Colon (tissue), 2 donors: ENCODE measurements around the gene SPTLC3.

ENCODE experiments used
- FAIRE-seq: peaks from 2 replicates; lab custom pipeline; 2012; peaks lifted over from hg19 to GRCh38; lab: Jason Lieb, UNC
- donor health status: control.
- donor health status: control.

The SPTLC3 gene

GRCh38 chr20:13200767-13201500 is 192.2 kb downstream of the SPTLC3 start:
- no peak for FAIRE-seq

- FAIRE-seq: no peak
These were observed 193.8 kb downstream of the SPTLC3 start for GRCh38 chr20:13202565-13202964.

- FAIRE-seq: no peak
These were observed 196.7 kb downstream of the SPTLC3 start for GRCh38 chr20:13205425-13205824.

- no peak for FAIRE-seq
These were observed 197.2 kb downstream of the SPTLC3 start for GRCh38 chr20:13205848-13206434.

- no peak for FAIRE-seq
These were observed 198.2 kb downstream of the SPTLC3 start for GRCh38 chr20:13207016-13207415.

- no peak for FAIRE-seq
These were observed 203.3 kb downstream of the SPTLC3 start for GRCh38 chr20:13211956-13212618.

GRCh38 chr20:13212750-13213149 is 204.0 kb downstream of the SPTLC3 start:
- FAIRE-seq: no peak

GRCh38 chr20:13213335-13213734 is 204.6 kb downstream of the SPTLC3 start:
- FAIRE-seq: no peak

GRCh38 chr20:13216533-13216932 is 207.8 kb downstream of the SPTLC3 start:
- FAIRE-seq: no peak
